Stimulated activated CD8-positive, alpha-beta memory T cell treated with anti-CD3 and anti-CD28 coated beads, Interleukin-4, amount 100 ng/mL, for 24 hours (primary cell): ENCODE measurements around the gene IQCM.

Experiments used
- DNase-seq: peaks from one replicate; pipeline ENCODE4 v3.0.0-alpha.2; 2020; ENCODE audit warnings: low read depth

Gene IQCM, protein sequence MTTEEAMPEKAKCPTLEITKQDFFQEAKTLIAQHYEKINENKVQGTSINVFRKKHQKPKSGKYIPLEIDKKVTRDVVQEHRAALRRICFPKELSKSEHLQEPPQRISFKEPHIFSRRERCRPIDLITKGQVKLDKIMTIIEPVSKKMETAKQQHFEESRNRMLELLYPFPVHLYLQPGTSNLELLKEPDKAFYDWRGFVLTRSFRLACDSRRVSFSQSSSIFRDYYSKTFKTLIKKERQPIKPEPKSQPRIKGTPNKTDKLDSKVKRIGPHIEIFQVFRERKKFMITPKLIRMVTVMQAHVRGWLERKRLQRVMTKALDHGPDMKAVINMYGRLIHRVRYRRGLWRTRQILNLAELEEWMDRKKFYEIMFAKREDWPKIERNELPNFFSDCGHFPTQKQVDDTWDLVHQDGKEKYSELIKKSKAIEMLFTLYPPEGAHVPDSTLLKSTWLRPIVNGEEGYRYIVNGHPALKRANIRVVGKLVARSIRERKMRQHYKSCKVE

GRCh38 chr4:149815743-149816142 is at the start of gene IQCM:
TSS of gene IQCM (minus strand) at chr4:149815843. CDS start at chr4:149742691, 73,152 bp downstream.
- DNase-seq, result no peak

GRCh38 chr4:149857446-149857845 is 41.8 kb upstream of the IQCM start:
- DNase-seq, result no peak

DNA sequence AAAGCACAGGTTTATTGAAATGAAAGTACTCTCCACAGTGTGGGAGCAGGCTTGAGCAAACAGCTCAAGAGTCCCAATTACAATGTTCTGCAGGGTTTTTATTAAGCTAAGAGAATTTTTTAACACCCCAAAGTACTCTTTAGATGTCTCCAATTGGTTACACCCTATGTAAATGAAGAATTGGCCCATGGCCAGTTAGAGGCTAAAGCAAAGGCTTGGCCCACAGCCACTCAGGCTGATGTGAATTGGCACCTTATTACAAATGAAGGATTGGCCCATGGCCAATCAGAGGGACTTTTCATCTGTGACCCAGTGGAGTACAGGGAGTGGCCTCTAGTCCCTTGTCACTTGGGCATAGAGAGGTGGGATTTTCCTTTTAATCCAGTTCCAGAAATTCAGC is 30.1 kb upstream of the IQCM start:
- DNase-seq, result no peak

GRCh38 chr4:149841686-149842085 is 26.0 kb upstream of the IQCM start:
- DNase-seq, result no peak

DNA sequence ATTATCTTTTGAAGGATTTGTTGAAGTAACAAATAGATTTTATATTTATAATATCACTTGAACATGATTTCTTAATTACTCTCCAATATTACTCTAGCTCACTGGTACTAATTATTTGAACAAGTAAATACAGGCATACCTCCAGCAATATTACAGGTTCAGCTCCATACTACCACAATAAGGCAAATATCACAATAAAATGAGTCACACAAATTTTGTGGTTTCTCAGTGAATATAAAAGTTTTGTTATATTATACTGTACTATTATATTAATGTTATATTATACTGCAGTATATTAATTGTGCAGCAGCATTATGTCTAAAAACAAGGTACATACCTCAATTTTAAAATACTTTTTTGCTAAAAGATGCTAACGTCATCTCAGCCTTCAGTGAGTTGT is 22.4 kb upstream of the IQCM start:
- DNase-seq, result no peak

- no peak for DNase-seq
These were observed 20.9 kb upstream of the IQCM start for GRCh38 chr4:149836546-149836945.

DNA sequence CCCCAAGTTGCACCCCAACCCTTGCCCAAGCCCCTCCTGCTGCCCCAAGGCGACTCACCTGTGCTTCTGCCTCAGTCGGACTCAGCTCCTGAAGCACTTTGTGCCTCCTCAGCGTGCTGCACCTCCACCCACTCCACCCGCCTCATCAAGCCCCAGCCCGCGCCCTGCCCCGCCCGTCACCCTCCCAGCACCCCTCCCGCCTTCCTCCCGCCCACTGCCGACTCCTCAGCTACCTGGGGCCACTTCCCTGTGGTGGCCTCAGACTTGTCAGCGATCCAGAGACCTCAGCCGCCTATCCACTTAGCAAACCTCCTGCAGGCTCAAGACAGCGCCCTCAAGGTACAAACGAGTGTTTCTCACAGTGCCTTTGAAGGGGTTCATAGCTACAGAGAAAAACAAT is 19.6 kb upstream of the IQCM start:
- no peak for DNase-seq

DNA sequence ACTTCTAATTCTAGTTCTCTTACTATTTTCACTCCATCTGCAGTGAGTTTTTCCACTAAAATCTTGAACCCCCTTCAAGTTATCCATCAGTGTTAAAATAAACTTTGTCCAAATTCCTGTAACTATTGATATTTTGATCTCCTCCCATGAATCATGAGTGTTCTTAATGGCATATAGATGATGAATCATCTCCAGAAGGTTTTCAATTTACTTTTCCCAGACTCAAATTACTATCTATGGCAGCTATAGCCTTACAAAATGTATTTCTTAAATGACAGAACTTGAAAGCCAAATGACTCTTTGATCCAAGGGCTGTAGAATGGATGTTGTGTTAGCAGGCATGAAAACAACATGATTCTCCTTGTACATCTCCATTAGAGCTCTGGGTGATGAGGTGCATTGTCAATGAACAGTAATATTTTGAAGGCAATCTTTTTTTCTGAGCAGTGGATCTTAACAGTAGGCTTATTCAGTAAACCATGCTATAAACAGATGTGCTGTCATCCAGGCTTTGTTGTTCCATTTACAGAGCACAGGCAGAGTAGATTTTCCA is 16.1 kb upstream of the IQCM start:
- no peak for DNase-seq

DNA sequence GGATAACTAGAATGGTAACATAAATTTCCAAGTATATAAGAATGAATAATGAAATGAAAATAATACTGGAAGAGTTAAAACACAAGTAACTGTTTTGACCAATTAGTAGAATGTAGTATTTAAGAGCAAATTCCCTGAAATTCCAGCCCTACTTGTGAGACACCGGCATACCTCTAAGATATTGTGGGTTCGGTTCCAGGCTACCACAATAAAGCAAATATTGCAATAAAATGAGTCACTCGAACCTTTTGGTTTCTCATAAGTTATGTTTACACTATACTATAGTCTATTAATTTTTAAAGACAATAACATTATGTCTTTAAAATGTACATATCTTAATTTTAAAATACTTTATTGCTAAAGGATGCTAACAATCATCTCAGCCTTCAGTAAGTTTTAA is 15.2 kb upstream of the IQCM start:
- no peak for DNase-seq

- DNase-seq, result no peak
These were observed 9.7 kb upstream of the IQCM start for GRCh38 chr4:149825336-149825735.

- no peak for DNase-seq
These were observed 8.2 kb upstream of the IQCM start for GRCh38 chr4:149823769-149824221.

DNA sequence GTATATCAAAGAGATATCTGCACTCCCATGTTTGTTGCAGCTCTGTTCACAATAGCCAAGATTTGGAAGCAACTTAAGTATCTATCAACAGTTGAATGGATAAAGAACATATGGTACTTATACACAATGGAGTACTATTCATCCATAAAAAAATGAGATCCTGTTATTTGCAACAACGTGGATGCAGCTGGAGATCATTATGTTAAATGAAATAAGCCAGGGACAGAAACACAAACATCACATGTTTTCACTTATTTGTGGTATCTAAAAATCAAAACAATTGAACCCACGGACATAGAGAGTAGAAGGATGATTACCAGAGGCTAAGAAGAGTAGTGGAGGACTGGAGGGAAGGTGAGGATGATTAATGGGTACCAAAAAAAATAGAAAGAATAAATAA is 14.2 kb downstream of the IQCM start:
- no peak for DNase-seq

GRCh38 chr4:149799546-149799945 is 16.1 kb downstream of the IQCM start:
- DNase-seq, result no peak

DNA sequence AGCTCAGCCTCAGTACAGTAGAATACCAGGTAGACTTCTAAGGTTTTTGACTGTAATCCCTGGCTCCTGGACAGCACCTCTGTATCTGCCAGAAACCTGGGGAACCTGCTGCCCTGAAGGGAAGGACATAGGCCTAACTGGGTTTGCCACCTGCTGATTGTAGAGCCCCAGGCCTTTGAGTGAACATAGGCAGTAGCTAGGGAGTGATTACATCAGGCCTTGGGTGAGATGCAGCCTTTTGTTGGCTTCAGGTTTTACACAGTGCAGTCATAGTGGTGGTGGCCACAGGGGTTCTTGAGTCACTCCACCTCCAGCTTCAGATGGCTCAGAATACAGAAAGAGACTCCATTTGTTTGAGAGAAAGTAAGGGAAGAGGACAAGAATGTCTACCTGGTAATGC is 19.3 kb downstream of the IQCM start:
- DNase-seq, result no peak

- no peak for DNase-seq
These were observed 20.4 kb downstream of the IQCM start for GRCh38 chr4:149795256-149795655.

DNA sequence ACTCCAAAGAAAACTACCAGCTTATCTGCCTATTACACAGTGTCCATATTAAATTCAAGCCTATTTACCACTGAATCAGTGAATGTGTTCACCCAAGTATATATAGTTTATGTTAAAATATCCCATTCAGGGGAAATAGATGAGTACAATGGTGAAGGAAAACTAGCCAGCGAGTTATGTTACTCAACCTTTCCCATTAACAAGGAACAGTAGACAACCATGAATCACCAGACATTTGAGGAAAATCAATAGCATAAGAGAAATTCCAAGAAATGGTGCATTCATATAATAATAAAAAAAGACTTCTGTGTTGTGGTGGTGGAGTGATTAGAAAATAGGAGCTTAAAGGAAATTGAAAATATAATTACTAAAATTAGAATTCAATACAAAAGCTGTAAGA is 21.3 kb downstream of the IQCM start:
- no peak for DNase-seq

GRCh38 chr4:149793459-149793858 is 22.2 kb downstream of the IQCM start:
- no peak for DNase-seq

DNA sequence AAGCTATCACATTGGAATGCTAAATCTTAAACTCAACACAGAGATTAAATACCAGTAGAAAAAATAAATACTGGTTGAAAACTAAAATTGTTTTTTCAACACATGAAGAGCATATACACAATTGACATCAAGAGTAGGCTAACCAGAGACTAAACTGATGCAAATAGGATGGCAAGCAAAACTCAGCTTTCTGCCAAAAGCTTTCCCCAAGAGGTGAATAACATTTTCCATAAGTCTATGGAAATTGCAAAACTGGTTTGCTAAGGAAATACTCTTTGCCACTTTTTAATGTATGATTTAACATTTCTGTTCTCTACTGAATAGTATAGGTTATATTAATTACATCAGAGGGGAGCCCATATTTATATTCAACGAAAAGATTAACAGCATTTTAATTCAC is 23.8 kb downstream of the IQCM start:
- DNase-seq, result no peak

DNA sequence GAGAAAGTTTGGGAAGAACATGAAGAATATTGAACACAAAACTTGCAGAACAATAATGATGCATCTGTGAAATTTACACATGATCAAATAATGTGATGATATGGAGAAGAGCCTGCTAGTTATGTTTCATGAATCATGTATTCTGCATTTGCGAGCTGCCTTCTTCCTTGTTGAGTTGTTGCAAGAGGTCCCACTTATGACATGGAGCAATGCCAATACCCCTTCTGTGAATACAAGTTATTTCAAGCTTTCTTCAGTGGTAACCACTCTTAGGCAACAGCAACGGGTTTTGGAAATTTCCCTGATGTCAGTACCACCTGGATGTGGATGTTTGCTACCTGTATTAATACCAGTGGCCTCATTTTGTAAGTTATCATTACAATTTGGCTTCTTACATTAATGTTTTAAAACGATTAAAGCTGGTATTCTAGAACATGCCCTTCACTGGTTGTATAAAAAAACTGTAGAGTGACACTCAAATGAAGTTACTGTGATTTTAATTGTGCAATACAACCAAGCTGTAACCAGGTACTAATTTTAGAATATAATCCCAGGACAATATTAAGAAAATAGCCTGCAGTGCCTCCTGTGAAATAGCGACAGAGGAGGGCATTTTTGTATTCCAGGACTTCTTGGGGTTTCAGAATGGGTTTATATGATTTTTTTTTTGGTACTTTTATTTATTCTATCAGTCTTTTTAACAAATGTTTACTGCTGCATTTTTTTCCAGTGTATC is 25.3 kb downstream of the IQCM start:
- no peak for DNase-seq

GRCh38 chr4:149788300-149788699 is 27.3 kb downstream of the IQCM start:
- DNase-seq, result no peak

DNA sequence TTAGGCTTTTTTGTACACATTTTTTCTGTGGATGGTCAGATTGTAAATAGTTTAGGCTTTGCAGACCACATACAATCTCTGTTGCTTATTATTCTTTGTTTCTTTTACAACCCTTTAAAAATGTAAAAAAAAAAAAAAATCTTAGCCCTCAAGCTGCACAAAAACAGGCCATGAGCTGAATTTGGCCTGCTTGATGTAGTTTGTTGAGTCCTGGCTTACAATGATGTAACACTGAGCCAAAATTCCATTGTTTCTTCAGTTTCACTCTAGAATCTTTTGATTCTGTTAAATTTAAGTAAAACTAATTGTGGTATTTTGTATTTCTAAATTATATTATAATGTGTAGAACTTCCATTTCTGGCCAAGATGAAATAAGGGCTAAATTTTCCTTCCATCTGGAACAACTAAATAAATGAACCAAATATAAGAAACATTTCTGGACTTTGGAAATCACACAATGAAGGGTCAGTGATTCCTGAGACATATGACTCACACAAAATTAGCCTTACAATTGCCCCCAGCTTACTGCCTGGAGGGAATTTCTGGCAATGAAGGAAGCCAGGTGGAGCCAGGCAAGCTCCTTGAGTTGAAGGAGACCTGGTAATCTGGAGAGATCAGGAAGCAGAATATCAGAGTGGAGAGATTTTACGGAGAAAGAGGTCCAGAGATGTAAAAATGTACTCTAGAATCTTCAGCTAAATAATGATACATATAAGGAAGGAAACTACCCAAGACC is 29.8 kb downstream of the IQCM start:
- DNase-seq, result no peak

- DNase-seq, result no peak
These were observed 31.6 kb downstream of the IQCM start for GRCh38 chr4:149784018-149784417.
